A673 (cell line): Measurements from ENCODE around the gene FAM43B. TPM values are rescaled to one million over a fixed set of nuclear protein-coding genes. Genes with fewer than 3 reads are reported as not detected.

Experiments
- BruUV-seq: library from RNA; stranded (reverse); fragments of 400-500 nt; replicated peaks from 2 replicates; lab custom pipeline; 2021; lab: Mats Ljungman, UMichigan
- CTCF ChIA-PET: fragments of 300-600 bp; sonication (Branson Sonifier 250); formaldehyde crosslinking; loops from one replicate; lab custom pipeline; 2022; ENCODE audit warnings: antibody characterized with exemption; lab: Charles Lee
- POLR2A ChIA-PET: fragments of 300-600 bp; sonication (Branson Sonifier 250); formaldehyde crosslinking; loops from one replicate; lab custom pipeline; 2022; ENCODE audit warnings: antibody characterized with exemption; ENCODE audit not compliant: low non-redundant PET; lab: Charles Lee
- DNase-seq: peaks from one replicate; pipeline ENCODE4 v3.0.0-alpha.2; 2015; ENCODE audit warnings: low spot score
- H3K27ac ChIP-seq: fragments of 200-600 bp; sonication (generic); 2 replicates; pipeline ENCODE4 v1.5.1; 2016; ENCODE audit warnings: mixed run types, low read depth, mild to moderate bottlenecking, mixed read lengths, antibody characterized with exemption, low read length; ENCODE audit not compliant: poor library complexity, severe bottlenecking
- H3K27me3 ChIP-seq: fragments of 200-600 bp; sonication (generic); replicated peaks from 2 replicates; pipeline ENCODE4 v1.6.1; 2017; ENCODE audit warnings: mixed run types, low read depth, mild to moderate bottlenecking, mixed read lengths, antibody characterized with exemption, low read length; ENCODE audit not compliant: insufficient read depth, poor library complexity
- H3K36me3 ChIP-seq: fragments of 200-600 bp; sonication (generic); 2 replicates; pipeline ENCODE4 v1.6.1; 2016; ENCODE audit warnings: mixed run types, mild to moderate bottlenecking, mixed read lengths, antibody characterized with exemption, low read length; ENCODE audit not compliant: insufficient read depth, poor library complexity, severe bottlenecking
- H3K4me1 ChIP-seq: fragments of 200-600 bp; sonication (generic); 2 replicates; pipeline ENCODE4 v1.6.1; 2017; ENCODE audit warnings: mixed run types, mild to moderate bottlenecking, mixed read lengths, antibody characterized with exemption, low read length; ENCODE audit not compliant: insufficient read depth, poor library complexity, severe bottlenecking
- H3K4me3 ChIP-seq: fragments of 200-600 bp; sonication (generic); 2 replicates; pipeline ENCODE4 v1.5.1; 2016; ENCODE audit warnings: low read depth, mixed run types, mild to moderate bottlenecking, mixed read lengths, low read length; ENCODE audit not compliant: poor library complexity, severe bottlenecking
- H3K9me3 ChIP-seq: fragments of 200-600 bp; sonication (generic); 2 replicates; pipeline ENCODE4 v1.6.1; 2016; ENCODE audit warnings: mixed run types, low read depth, mild to moderate bottlenecking, mixed read lengths, antibody characterized with exemption, low read length; ENCODE audit not compliant: poor library complexity, severe bottlenecking
- EZH2 ChIP-seq: fragments of 200-600 bp; sonication (generic); IDR thresholded peaks from 2 replicates; pipeline ENCODE4 v1.6.1; 2017; ENCODE audit warnings: borderline replicate concordance, low read depth, mild to moderate bottlenecking, mixed read lengths, antibody characterized with exemption, low read length; ENCODE audit not compliant: poor library complexity, severe bottlenecking
- intact Hi-C: fragments of 100-400 bp; cut with micrococcal nuclease; formaldehyde crosslinking; loops from one replicate; pipeline ENCODE4 v1.10.0; 2022; ENCODE audit not compliant: unreplicated experiment
- total RNA-seq: library from RNA; stranded (reverse); gene quantifications from 2 replicates; pipeline ENCODE4 v1.2.3, GENCODE V29; 2021
- TF ChIP-seq, protein P1 (sequence below): fragments of 300-800, 200-600 bp; sonication (generic); conservative IDR thresholded peaks from 2 replicates; pipeline ENCODE4 v1.5.1; 2017; ENCODE audit warnings: low read depth, mild to moderate bottlenecking, antibody characterized with exemption, low read length, moderate library complexity, mixed read lengths

Gene FAM43B
- total RNA-seq, 1 experiment from 2014 or later, result not detected

DNA sequence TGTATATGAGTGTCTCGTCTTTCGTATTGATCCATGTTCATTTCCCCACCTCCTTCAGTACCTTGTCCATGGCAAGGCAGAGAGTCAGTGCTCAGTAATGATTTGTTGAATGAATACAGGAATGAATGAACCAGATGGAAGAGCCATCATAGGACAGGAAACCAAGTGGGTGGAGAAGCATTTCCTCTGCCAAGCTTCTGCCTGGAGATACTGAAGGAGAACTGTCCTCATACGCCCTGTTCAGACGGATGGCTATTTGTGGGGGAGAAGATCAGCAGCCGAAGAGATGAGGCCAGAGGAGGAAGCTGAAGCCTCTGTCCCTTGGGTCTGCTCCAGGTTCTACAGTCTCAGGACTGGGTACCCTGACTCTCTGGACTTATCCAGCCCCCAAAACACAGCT is 5.8 kb downstream of the FAM43B start:
- Histone ChIP-seq H3K27ac (no peak overlapping the region), H3K36me3 (no peaks in the 10 kb centered on the region), H3K27me3 (peaks cover 50% of the 10 kb centered on the region), H3K9me3 (no peaks in the 10 kb centered on the region), H3K4me1 (no peaks in the 10 kb centered on the region), H3K4me3 (no peak overlapping the region)
- BruUV-seq, result no TSS peak
- intact Hi-C loops, result no loop called here
- CTCF ChIA-PET, result no interaction called here
- no peak for DNase-seq
- TF ChIP-seq EZH2, result no peak
- TF ChIP-seq, protein P1, sequence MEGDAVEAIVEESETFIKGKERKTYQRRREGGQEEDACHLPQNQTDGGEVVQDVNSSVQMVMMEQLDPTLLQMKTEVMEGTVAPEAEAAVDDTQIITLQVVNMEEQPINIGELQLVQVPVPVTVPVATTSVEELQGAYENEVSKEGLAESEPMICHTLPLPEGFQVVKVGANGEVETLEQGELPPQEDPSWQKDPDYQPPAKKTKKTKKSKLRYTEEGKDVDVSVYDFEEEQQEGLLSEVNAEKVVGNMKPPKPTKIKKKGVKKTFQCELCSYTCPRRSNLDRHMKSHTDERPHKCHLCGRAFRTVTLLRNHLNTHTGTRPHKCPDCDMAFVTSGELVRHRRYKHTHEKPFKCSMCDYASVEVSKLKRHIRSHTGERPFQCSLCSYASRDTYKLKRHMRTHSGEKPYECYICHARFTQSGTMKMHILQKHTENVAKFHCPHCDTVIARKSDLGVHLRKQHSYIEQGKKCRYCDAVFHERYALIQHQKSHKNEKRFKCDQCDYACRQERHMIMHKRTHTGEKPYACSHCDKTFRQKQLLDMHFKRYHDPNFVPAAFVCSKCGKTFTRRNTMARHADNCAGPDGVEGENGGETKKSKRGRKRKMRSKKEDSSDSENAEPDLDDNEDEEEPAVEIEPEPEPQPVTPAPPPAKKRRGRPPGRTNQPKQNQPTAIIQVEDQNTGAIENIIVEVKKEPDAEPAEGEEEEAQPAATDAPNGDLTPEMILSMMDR, result no peak
- POLR2A ChIA-PET, result no interaction called here

DNA sequence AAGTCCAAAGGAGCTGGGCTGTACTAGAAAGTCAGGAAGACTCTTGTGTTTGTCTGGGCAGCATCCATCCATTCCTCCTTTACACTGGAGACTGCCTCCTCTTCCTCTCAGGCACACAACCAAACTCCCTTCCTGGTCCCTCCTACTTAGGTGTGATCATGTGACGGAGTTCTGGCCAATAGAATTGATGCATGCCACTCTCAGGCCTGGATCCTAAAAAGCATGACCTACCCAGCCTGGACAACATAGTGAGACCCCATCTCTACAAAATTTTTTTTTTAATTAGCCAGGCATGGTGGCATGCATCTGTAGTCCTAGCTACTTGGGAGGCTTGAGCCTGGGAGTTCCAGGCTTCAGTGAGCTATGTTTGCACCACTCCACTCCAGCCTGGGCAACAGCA is 8.6 kb downstream of the FAM43B start:
- Histone ChIP-seq H3K27me3 (peaks cover 26% of the 10 kb centered on the region), H3K4me1 (no peaks in the 10 kb centered on the region), H3K36me3 (no peaks in the 10 kb centered on the region), H3K27ac (no peak overlapping the region), H3K9me3 (no peaks in the 10 kb centered on the region), H3K4me3 (no peak overlapping the region)
- intact Hi-C loops, result no loop called here
- TF ChIP-seq EZH2, result no peak
- TF ChIP-seq, protein P1, result no peak
- POLR2A ChIA-PET, result no interaction called here
- CTCF ChIA-PET, result no interaction called here
- no peak for DNase-seq
- BruUV-seq, result no TSS peak

DNA sequence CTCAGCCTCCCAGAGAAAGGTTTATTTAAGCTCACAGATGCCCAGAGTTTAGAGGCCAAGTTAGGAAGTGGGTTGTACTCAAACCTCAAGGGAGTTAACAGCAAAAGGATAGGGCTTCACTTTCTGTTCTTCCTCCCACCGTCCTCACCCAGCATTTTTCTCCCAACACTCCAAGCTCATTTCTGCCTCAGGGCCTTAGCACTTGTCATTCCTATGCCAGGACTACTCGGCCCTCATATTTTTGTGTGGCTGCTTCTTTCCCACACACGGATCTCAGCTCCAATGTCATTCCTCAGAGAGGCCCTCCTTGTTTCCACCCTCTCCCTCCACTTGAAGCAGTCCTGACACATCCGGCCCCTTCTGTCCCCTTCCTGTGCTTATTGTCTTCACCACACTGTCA is 12.9 kb downstream of the FAM43B start:
- no peaks in the 10 kb centered on the region for H3K9me3 ChIP-seq
- ChIA-PET CTCF (interaction anchor here (0.6 kb wide), 1 partner anchor 768 kb away, joined by 3 read pairs; no protein-coding TSS in a partner anchor), POLR2A (interaction anchor here (0.6 kb wide), 1 partner anchor 22 kb away, joined by 3 read pairs; no protein-coding TSS in a partner anchor)
- TF ChIP-seq, protein P1, result no peak
- TF ChIP-seq EZH2, result no peak
- H3K4me3 ChIP-seq, result no peak overlapping the region
- H3K27me3 ChIP-seq, result peaks cover 7% of the 10 kb centered on the region
- DNase-seq, result no peak
- no peaks in the 10 kb centered on the region for H3K36me3 ChIP-seq
- no peaks in the 10 kb centered on the region for H3K4me1 ChIP-seq
- intact Hi-C loops, result no loop called here
- no peak overlapping the region for H3K27ac ChIP-seq
- no TSS peak for BruUV-seq
